Measurements from ENCODE around the gene MYO1B.

Gene MYO1B

GRCh38 chr2:191322828-191323506 is 77.8 kb downstream of the MYO1B start:
- no peak for DNase-seq (ENCODE audit: low spot score)

DNA sequence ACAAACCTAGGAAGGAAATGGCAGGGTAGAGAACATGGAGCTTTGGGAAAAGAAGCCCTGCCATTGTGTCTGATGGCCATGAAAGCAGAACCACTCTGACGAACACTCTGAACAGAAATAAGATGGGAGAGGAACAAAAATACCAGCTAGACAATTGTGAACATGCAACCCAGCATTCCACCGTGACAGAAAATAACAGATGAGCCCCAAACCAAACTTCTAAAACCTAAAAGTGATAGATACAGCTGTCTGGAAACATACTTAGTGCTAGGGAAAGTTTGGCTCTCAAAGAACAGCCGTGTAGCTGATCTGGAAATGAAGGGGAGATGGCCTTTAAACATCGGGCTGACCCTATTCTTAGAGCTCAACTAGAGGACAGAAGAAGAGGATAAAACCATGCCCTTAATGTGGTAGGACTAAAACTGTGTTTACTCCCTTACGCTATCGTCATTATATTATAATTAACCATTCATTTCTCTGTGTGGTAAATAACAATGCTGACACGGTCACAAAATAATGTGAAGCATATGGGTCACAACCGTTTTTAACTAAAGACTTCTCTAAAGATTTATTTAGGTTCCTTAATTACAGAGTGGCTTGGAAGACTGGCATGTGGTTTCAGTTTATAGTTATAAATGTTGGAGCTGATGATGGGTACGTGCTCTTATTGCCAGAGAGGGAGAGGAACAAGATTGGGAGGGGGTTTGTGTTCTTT is 80.6 kb downstream of the MYO1B start:
- no peak for DNase-seq (ENCODE audit: low spot score)

GRCh38 chr2:191327484-191327883 is 82.3 kb downstream of the MYO1B start:
- no peak for DNase-seq (ENCODE audit: low spot score)

GRCh38 chr2:191328150-191328809 is 83.1 kb downstream of the MYO1B start:
- no peak for DNase-seq (ENCODE audit: low spot score)

DNA sequence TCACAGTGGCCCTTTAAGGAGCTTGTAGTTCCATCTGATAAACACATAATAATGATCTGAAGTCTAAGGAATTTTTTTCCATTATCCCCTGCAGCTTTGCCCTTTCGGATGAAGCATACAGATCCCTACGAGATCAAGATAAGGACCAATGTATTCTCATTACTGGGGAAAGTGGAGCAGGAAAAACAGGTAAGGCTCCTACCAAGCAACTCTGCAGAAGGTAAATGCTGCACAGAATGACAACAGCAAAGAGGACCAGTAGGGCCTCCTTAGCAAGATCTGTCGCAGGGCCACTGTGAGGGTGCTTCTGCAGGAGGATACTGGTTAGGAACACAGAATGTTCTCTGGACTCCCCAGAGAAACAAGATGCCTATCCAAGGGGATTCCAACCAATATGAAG is 84.6 kb downstream of the MYO1B start:
- no peak for DNase-seq (ENCODE audit: low spot score)

DNA sequence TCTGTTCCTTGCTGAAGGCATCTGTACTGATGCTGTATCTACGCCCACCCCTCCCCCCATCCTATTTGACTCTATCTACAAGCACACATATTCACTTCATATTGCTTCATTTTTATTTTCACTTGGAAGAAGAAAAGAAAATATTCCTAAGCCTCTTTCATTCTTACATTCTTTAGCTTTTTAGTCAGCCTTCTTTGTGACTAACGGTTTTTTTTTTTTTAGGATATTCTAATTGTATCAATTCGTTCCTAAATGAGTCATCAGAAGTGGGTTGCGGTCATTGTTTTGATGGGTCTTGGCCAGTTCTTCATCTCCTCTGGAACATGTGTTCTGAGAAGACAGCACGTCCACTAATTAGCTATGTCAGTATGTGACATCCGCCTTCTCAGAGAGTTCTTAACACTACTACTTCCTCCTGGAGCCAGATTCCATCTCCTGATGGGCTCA is 88.7 kb downstream of the MYO1B start:
- DNase-seq (ENCODE audit: low spot score): no peak

DNA sequence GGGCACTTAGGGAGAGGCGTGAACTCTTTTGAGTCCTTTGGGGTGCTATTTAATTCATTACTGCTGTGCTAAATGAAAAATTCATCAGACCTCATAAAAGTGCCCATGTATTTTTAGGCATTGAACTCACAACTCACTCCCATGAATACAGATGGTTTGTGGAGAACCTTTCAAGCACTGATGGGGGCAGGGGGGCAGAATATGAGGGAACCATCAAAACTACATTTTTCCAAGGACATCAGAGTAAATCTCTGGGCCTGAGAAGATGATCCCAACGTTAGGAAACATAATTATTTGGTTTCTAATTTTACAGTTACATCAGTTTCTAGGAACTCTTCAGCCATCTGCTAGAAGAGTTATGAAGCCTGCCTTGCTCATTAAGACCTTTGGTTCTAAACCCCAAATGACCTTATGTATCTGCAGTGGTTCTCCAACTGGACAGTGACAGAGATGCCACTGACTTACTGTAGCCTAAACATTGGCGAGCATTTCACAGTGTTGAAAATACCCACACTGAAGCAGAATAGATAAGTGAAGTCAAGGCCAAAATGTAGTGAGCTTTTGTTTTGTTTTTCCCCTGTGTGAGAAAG is 90.8 kb downstream of the MYO1B start:
- no peak for DNase-seq (ENCODE audit: low spot score)

DNA sequence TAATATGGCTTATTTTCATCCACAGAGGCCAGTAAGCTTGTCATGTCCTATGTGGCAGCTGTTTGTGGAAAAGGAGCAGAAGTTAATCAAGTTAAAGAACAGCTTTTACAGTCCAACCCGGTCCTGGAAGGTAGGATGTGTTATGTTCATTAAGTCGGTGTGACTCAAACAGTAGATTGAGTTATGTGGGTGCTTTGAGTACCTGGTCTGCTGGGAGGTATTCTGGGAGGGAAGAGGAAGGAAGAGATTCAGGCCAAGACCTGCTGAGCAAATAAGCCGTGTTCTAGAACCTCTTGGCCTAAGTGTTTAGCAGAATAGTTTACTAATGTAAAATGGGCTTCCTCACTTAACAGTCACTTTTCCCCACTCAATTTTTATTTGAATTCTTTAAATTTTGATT is 96.2 kb downstream of the MYO1B start:
- no peak for DNase-seq (ENCODE audit: low spot score)

DNA sequence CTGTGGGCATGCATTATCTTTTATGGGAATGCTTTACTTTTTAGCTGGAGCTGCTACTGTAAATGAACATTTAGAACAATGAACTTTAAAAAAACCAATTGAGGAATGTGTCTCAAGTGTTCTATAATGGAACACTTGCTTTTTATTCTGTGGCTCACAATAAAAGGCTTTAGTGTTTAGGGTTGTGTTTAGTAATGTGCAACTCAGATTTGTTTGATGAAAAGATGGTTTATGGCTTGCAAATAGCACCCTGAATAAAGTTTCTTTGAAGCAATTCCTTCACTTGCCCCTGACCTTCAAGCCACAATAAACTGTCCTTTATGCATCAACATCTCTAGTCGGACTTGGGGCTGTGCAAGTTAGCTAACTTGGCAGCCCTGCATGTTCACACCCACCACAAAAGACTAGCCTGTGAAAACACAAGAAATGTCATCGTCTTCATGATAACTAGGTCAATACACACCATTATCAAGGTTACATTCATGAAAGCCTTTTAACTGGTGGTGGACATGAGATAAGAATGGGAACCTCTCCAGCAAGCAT is 98.7 kb downstream of the MYO1B start:
- DNase-seq (ENCODE audit: low spot score): no peak

GRCh38 chr2:191345788-191346187 is 100.6 kb downstream of the MYO1B start:
- DNase-seq (ENCODE audit: low spot score): no peak

GRCh38 chr2:191347154-191347553 is 102.0 kb downstream of the MYO1B start:
- no peak for DNase-seq (ENCODE audit: low spot score)

- DNase-seq (ENCODE audit: low spot score): no peak
These were observed 102.7 kb downstream of the MYO1B start for GRCh38 chr2:191347881-191348280.

- DNase-seq (ENCODE audit: low spot score): no peak
These were observed 104.8 kb downstream of the MYO1B start for GRCh38 chr2:191349990-191350389.

- DNase-seq (ENCODE audit: low spot score): no peak
These were observed 105.6 kb downstream of the MYO1B start for GRCh38 chr2:191350826-191351225.

DNA sequence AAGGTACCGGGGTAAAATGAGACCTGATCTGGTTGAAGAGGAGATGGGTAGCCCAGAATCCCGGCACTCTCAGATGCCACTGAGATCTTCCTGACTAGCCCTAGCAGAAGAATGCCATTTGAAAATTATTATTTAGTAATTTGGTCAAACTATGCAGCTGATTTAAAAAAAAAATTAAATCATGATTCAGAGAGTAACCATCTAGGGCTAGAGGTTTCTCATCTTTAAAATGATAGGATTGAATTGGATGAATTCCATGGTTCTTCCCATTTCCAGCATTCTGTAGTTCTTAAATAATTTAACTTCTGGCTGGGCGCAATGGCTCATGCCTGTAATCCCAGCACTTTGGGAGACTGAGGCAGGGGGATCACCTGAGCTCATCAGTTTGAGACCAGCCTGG is 106.1 kb downstream of the MYO1B start:
- DNase-seq (ENCODE audit: low spot score): no peak

- no peak for DNase-seq (ENCODE audit: low spot score)
These were observed 106.7 kb downstream of the MYO1B start for GRCh38 chr2:191351921-191352320.

- no peak for DNase-seq (ENCODE audit: low spot score)
These were observed 107.3 kb downstream of the MYO1B start for GRCh38 chr2:191352536-191352935.

DNA sequence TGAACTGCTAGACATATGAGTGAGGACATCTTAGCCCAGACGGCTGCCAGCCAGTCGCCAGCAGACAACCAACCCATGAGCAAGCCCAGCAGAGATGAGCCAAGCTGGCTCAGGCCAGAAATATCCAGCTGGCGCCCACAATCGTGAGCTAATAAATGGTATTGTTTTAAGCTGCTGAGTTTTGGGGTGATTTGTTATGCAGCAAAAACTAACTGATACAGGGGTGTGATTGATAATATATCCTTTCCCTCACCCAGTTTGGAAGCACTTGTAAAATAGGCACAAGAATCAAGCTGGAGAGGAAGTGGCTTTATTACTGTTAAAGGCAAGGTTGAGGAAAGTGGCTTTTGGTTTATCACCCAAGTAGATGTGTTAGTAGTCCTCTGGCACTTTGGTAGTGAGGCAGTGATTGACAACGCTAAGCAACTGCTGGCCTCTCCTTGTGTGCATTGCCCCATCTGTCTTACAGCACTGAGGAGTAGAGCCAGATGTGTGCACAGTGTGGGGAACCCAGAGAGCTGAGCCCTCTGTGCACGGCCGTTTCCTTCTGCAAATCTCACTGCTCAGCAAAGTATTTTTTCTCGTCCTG is 110.1 kb downstream of the MYO1B start:
- no peak for DNase-seq (ENCODE audit: low spot score)

GRCh38 chr2:191357678-191358077 is 112.5 kb downstream of the MYO1B start:
- no peak for DNase-seq (ENCODE audit: low spot score)

GRCh38 chr2:191358325-191359025 is 113.3 kb downstream of the MYO1B start:
- DNase-seq (ENCODE audit: low spot score): no peak

- DNase-seq (ENCODE audit: low spot score): no peak
These were observed 113.9 kb downstream of the MYO1B start for GRCh38 chr2:191359133-191359532.

DNA sequence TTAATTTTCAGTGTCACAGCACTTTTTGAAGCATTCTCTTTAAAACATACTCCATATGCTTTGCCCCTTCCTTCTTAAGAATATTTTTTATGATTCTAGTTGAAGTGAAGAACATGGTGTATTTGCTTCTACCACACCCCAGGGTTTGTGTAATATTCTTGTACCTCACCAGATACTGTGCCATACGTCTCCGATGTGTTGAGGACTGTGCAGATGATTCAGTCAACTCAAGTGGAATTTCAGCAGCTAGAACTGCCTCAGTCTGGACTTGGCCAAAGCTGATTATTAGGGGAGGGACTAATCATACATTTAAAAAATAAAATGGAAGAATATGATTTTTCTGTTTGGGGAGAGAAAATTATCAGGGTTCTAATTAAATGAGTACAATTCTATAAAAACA is 115.7 kb downstream of the MYO1B start:
- DNase-seq (ENCODE audit: low spot score): no peak

Measured in putamen (tissue), 1 donor.